HG02642 (cell line): ENCODE measurements around the gene DARS1.

Experiments
- ATAC-seq: cut with Tn5 transposase; IDR thresholded peaks from one replicate; pipeline ENCODE4 v1.9.1; 2021; ENCODE audit warnings: mild to moderate bottlenecking; ENCODE audit not compliant: unreplicated experiment, poor library complexity

DARS1 gene

GRCh38 chr2:136016836-136017235 lies 31.4 kb upstream of the DARS1 start:
- no peak for ATAC-seq

- no peak for ATAC-seq
Measured at GRCh38 chr2:136016427-136016826, 31.0 kb upstream of the DARS1 start.

DNA sequence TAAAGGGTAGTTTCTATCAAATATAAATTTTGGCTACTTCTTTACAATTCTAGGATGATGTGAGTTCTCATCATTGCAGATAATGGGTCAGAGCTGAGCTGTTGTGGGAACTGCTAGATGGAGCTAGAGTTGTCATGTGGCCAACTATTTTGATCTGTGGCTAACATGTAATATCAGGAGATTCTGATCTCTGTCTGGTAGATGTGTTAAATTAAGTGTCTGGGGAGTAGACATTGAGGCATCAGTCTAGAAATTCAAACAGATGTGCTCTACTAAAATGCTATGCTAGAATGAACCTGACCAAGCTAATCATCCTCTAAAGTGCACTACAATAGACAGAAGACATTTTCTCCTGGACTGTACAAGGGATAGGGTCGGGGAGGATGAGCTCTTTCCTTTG lies 30.3 kb upstream of the DARS1 start:
- ATAC-seq, result no peak

DNA sequence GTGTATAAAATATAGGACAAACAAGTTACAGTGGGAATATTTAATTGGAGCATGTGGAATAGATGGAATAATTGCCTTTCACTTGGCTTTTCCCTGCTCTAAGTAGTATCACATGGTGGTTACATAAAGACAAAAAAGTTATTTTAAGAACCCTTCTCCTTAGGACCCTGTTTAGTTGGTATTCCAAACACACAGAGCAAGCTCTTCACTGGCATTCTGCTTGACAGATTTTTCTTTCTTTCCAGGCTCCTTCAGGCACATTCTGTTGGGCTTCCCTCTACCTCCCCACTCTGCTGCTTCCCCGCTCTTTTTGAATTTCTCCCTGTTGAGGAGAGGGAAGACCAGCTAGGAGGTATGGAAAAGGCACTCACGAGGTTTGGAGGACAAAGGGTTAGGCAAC lies 29.0 kb upstream of the DARS1 start:
- no peak for ATAC-seq

GRCh38 chr2:136013955-136014354 lies 28.5 kb upstream of the DARS1 start:
- ATAC-seq, result no peak

DNA sequence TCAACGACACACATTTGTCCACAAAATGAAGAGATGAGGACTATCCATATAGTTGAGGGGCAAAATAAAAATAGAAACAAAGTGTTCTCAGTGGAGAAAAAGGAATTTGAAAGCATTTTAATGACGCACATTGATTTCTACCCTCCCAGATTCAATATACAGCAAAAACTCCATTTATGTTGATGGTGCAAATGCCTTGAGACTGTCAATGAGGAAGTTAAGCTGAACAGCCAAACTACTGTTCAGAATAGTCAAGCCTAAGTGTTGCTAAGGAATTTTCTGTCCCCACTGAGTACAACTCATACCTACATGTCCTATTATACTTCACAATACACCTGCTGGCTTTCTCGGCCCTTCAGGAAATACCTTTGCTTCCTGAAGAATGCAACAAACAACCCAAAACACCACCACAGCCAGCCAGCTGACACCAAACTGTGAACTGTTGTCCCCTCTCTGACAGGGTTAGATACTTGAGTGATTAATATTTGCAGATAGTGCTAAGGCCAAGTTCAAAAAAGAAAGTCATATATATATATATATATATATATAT lies 27.8 kb upstream of the DARS1 start:
- no peak for ATAC-seq

GRCh38 chr2:136012315-136012714 lies 26.9 kb upstream of the DARS1 start:
- ATAC-seq, result no peak

GRCh38 chr2:136010126-136010525 lies 24.7 kb upstream of the DARS1 start:
- ATAC-seq, result no peak

- no peak for ATAC-seq
Measured at GRCh38 chr2:136008205-136008865, 22.9 kb upstream of the DARS1 start.

DNA sequence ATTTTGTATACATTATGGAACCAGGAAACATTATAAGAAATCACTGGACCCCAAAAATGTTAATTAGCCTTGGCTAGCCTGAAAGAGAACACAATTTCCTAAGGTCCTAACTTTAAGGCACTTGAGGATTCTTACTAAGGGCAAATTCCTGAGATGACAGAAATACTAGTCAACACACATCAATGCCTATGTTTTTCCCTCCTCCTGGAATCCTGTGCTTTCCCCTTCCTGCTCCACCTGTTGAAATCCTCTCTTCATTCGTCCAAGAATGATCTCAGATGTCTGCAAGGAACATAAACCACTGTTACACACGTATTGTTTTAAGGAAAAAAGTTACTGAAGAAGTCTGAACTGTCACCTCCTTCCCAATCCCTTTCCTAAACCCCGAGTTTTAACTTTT lies 21.2 kb upstream of the DARS1 start:
- ATAC-seq, result no peak

DNA sequence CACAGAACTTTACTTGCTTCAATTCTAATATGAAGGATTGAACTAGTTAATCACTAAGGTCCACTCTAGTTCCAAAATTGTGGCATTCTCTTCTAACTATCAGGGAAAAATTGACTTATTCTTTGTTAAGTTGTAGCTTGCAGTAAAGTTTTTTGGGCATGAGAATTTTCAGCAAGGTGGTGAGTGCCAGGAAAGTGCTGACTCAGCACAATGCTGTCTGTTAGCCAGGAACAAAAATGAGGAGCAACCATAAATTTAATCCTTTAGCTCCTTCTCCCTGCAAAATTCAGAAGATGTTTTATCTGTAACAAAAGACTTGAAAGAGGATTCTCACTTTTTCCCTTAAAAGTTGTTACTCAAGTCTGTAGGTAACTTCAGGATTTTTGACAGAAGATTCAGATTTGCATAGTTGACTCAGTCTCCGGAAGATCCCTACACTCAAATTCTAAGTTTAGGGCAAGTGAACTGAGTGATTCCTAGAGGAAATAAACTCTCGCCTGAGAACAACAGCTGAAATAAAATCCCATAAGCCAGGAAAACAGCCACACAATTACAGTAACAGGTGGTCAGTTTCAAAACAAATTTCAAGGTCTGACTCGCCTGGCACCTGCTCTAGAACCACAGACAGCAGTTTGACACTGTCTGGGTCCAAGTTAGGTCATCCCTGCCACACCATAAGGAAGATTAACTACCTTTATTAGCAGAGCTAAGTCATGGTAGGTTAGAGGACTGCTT lies 20.2 kb upstream of the DARS1 start:
- ATAC-seq, result peak; percentile 77

- ATAC-seq, result no peak
Measured at GRCh38 chr2:136004965-136005364, 19.5 kb upstream of the DARS1 start.

GRCh38 chr2:136001131-136001530 lies 15.7 kb upstream of the DARS1 start:
- no peak for ATAC-seq

GRCh38 chr2:136000502-136000901 lies 15.1 kb upstream of the DARS1 start:
- peak; percentile 59 for ATAC-seq

DNA sequence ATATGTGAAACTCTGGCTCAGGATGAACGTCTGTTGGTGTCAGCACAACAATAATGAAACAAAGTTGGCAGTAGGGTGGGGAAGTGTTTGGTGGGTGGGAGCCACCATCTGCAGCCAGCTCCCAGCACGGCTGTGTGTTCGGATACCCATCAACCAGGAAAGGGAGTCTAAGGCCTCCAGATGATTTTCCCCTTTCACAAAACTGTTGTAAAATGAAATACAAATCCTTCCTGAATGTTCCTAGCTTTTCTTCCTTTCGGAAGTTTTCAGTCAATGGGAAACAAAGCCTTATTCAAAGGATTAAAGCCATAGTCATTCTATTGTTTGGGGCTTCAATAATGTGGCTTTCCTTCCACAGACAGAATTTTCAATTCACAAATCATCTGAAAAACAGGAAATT lies 14.5 kb upstream of the DARS1 start:
- no peak for ATAC-seq

GRCh38 chr2:135998879-135999278 lies 13.5 kb upstream of the DARS1 start:
- ATAC-seq, result no peak

DNA sequence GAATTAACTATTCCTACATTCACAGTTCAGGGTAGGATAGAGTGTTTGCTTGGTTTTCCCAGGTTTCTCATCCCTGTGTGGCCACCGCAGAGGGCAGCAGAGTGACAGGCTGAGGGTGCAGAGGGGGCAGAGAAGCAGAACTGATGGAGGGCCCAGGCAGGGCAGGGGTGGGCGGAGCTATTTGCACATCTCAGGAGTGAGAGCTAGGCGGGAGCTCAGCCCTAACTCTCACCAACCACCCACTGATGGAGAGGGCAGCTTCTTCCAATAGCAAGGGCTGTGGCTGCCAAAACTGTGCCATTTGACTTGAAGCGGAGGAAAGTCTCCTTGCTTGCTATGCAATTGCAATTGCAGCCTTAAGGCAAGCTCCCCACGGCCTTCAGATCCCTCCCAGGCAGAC lies 12.0 kb upstream of the DARS1 start:
- peak; percentile 65 for ATAC-seq

GRCh38 chr2:135996304-135996703 lies 10.9 kb upstream of the DARS1 start:
- no peak for ATAC-seq

- no peak for ATAC-seq
Measured at GRCh38 chr2:135994281-135994680, 8.9 kb upstream of the DARS1 start.

DNA sequence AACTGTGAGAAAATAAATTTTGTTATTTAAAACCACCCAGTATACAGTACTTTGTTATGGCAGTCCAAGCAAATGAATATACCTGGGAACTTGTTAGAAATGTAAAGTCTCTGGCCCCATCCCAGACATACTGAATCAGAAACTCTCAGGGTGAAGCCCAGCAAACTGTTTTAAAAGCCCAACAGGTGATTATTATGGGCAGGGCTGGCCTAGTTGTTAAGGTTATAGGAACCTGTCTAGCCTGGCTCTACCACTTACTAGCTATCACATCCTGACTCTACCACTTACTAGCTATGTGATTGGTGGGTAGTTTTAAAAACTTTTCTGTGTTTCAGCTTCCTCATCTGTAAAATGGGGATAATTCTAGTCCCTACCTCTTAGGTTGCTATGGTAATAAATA lies 8.0 kb upstream of the DARS1 start:
- no peak for ATAC-seq

DNA sequence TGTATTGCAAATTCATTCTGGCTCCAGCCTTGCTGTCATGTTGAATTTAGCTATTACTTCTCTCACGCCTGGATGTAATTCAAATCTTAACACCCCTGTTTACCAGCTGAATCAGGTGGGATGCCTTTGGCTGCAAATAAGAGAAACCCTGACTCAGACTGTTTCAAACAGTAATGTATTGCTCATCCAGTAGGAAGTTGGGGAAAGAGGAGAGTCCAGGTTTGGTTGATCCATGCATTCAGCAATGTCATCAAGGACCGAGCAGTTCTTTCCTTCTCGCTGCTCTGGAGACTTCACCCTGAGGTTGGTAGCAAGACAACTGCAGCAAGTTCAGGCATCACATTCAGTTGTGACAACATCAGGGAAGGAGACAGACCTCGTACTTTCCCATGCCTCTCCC lies 6.4 kb upstream of the DARS1 start:
- no peak for ATAC-seq

- ATAC-seq, result no peak
Measured at GRCh38 chr2:135987441-135987840, 2.0 kb upstream of the DARS1 start.
